NCI-H774 (cell line): ENCODE results near the gene IGSF23.
"Not testable (repeated sequence)": the region's sequence is repeated elsewhere in the genome, so short reads cannot be mapped to it uniquely, and the experiment has no call there.

Experiments
- DNase-seq: peaks from one replicate; lab custom pipeline; 2025; lab: John Stamatoyannopoulos, UW

Gene IGSF23

DNA sequence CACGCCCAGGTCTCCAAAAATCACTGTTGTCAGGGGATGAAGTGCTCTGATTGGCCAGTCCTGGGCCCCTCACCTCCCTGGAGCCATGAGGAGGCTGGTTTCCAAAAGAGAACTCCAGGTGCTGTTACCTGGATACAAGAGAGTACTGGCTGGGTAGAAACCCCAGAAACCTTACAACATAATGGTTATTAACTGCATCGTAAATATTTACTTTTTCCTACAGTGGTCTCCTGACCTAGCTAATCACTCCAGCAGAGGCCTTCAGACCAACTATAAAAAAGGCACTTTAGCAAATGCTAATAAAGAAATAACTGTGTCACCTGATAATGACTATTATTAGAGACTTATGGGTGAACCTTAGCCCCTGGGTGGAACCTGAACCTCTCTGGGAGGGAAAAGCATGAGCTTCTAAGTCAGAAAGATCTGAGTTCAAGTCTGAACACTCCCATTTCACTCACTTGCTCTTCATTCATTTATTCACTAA lies 1.5 kb upstream of the IGSF23 start:
- peak; percentile 97 for DNase-seq

DNA sequence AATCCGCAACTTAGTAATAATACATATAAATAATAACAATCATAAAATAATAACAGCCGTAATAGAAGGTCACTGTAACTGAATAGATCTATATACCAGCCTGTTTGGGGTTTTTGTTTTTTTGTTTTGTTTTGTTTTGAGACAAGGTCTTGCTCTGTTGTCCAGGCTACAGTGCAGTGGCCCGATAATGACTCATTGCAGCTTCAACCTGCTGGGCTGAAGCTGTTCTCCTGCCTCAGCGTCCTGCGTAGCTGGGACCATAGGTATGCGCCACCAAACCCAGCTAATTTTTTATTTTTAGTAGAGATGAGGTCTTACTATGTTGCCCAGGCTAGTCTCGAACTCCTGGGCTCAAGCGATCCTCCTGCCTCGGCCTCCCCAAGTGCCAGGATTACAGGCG lies 950 bp downstream of the IGSF23 start:
- no peak for DNase-seq

GRCh38 chr19:44615863-44616247 lies 2.5 kb downstream of the IGSF23 start:
- DNase-seq = no peak

DNA sequence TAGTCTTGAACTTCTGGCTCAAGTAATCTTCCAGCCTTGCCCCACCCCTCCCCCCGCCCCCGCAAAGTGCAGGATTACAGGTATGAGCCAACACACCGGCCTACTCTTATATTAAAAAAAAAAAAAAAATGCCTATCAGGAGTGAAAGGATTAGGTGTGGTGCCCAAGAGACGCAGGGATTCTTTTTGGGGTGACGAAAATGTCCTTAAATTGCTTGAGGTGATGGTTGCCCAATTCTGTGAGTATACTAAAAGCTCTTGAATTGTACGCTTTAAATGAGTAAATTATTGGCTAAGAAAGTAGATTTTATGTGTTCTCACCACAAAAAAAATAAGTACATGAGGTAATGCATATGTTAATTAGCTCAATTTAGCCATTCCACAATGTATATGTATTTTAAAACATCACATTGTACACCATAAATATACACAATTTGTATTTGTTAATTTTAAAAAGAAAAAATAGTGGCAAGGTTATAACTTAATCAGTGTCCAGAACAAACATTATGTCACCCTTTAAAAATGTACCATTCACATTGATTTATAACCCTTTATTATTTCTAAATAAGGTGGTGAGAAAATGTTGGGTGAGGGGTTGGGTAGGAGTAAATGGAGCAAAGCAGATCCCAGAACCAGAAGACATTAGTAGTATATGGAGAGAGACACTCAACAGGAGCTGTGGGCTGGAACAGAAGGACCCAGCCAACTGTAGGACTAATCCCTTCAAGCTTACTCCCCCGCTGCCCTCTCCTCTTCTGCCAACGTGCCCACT lies 3.9 kb downstream of the IGSF23 start:
- DNase-seq = no peak

GRCh38 chr19:44618640-44619357 lies 5.4 kb downstream of the IGSF23 start:
- DNase-seq = no peak

- DNase-seq = no peak
Measured at GRCh38 chr19:44620667-44621066, 7.3 kb downstream of the IGSF23 start.

GRCh38 chr19:44621367-44621766 lies 8.0 kb downstream of the IGSF23 start:
- DNase-seq = no peak

GRCh38 chr19:44623080-44623479 lies 9.7 kb downstream of the IGSF23 start:
- DNase-seq = no peak

GRCh38 chr19:44623626-44624025 lies 10.3 kb downstream of the IGSF23 start:
- DNase-seq = no peak

DNA sequence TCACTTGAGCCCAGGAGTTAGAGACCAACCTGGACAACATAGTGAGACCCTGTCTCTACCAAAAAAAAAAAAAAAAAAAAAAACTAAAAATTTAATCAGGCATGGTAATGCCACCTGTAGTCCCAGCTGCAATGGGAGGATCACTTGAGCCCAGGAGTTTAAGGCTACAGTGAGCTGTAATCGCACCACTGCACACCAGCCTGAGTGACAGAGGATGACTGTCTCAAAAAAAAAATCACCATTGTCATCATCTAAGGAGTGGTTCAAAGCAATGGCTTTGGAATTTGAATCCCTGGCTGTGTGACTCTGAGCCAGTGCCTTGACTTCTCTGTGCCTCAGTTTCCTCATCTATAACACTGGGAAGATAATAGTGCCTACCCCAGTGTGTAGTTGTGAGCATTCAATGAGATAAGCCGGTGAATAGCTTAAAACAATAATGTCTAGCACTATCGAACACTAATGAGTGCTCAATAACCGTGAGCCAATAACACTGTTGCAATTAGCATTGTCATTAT lies 11.5 kb downstream of the IGSF23 start:
- no peak for DNase-seq

DNA sequence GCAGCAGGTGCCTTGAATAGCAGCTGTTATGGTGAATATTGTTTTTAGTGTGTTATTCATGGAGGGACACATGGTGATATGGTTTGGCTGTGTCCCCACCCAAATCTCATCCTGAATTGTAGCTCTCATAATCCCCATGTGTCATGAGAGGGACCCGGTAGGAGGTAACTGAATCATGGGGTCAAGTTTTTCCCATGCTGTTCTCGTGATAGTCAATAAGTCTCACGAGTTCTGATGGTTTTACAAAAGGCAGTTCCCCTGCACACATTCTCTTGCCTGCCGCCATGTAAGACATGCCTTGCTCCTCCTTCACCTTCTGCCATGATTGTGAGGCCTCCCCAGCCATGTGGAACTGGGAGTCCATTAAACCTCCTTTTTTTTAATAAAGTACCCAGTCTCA lies 12.3 kb downstream of the IGSF23 start:
- not testable (repeated sequence) for DNase-seq

- no peak for DNase-seq
Measured at GRCh38 chr19:44626048-44626624, 12.8 kb downstream of the IGSF23 start.

- no peak for DNase-seq
Measured at GRCh38 chr19:44627631-44628030, 14.3 kb downstream of the IGSF23 start.

DNA sequence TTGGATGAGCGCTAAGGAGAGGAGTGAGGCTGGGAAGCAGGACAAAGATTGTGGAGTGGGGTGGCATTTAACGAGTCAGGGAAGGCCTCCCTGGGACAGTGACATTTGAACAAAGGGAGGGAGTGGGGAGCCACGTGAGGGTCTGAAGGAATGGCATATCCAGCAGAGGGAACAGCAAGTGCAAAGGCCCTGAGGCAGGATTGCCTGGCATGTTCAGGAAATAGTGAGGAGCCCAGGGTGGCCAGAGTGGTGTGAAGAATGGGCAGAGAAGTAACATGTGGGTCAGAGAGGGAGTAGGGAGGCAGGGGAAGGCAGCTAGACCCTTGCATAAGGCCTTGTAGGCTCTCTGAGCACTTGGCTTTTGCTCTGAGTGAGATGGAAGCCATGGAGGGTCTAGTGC lies 15.4 kb downstream of the IGSF23 start:
- no peak for DNase-seq

- not testable (repeated sequence) for DNase-seq
Measured at GRCh38 chr19:44631611-44632010, 18.2 kb downstream of the IGSF23 start.

GRCh38 chr19:44634058-44634457 lies 20.7 kb downstream of the IGSF23 start:
- DNase-seq = not testable (repeated sequence)

DNA sequence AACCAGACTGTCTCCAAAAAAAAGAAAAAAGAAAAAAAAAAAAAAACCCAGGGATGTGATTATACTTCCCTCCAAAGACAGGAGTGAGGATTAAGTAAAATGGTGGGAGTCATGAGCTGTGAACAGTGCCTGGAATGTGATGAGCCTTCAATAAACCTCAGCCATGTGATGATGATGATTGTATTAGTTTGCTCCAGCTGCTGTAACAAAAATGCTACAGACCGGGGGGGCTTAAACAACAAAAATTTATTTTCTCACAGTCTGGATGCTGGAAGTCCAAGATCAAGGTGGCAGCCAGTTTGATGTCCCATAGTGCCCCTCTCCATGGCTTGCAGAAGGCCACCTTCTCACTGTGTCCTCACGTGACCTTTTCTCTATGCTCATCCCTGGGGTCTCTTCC lies 21.4 kb downstream of the IGSF23 start:
- no peak for DNase-seq

- no peak for DNase-seq
Measured at GRCh38 chr19:44635581-44636438, 22.4 kb downstream of the IGSF23 start.

- DNase-seq = no peak
Measured at GRCh38 chr19:44636439-44637389, 23.4 kb downstream of the IGSF23 start.

- DNase-seq = no peak
Measured at GRCh38 chr19:44637390-44637764, 24.0 kb downstream of the IGSF23 start.

GRCh38 chr19:44640518-44640917 lies 27.2 kb downstream of the IGSF23 start:
- no peak for DNase-seq
